IMR-90 (cell line): ENCODE results near the gene THAP10. TPM values are rescaled to one million over a fixed set of nuclear protein-coding genes. Genes with fewer than 3 reads are reported as not detected.

Experiments used
- ATAC-seq: fragments of 200-7000 bp; cut with Tn5 transposase; 2 replicates; pipeline ENCODE4 v1.9.1; 2020; ENCODE audit warnings: low read depth, mild to moderate bottlenecking, moderate library complexity
- BruUV-seq: library from RNA; stranded (reverse); fragments of 400-500 nt; replicated peaks from 2 replicates; lab custom pipeline; 2021; lab: Mats Ljungman, UMichigan
- CTCF ChIA-PET: fragments of 300-600 bp; formaldehyde crosslinking; extraction: SDS; loops from one replicate; lab custom pipeline; 2021; ENCODE audit warnings: antibody characterized with exemption; lab: Yijun Ruan, JAX
- POLR2A ChIA-PET: fragments of 300-600 bp; sonication (Branson Sonifier 250); formaldehyde crosslinking; loops from one replicate; lab custom pipeline; 2022; ENCODE audit warnings: antibody characterized with exemption; ENCODE audit not compliant: unreplicated experiment; lab: Charles Lee
- DNase-seq: peaks from one replicate; pipeline ENCODE4 v3.0.0; 2013
- H2AFZ ChIP-seq: replicated peaks from 2 replicates; pipeline ENCODE3; 2013; ENCODE audit warnings: low read length, mild to moderate bottlenecking; ENCODE audit not compliant: poor library complexity
- H2AK5ac ChIP-seq: 2 replicates; pipeline ENCODE4 v1.6.1; 2013; ENCODE audit warnings: low read depth, low read length, inconsistent platforms
- H2AK9ac ChIP-seq: replicated peaks from 2 replicates; pipeline ENCODE3; 2013; ENCODE audit warnings: mild to moderate bottlenecking, low read depth, low read length, moderate library complexity; ENCODE audit not compliant: poor library complexity
- H2BK120ac ChIP-seq: 2 replicates; pipeline ENCODE4 v1.6.1; 2013; ENCODE audit warnings: low read depth, low read length, inconsistent platforms
- H2BK15ac ChIP-seq: 3 replicates; pipeline ENCODE4 v1.6.1; 2013; ENCODE audit warnings: low read depth, low read length, inconsistent platforms
- H2BK20ac ChIP-seq: 2 replicates; pipeline ENCODE4 v1.6.1; 2013; ENCODE audit warnings: low read depth, mild to moderate bottlenecking, inconsistent platforms, low read length, moderate library complexity
- H2BK5ac ChIP-seq: 2 replicates; pipeline ENCODE4 v1.6.1; 2013; ENCODE audit warnings: mild to moderate bottlenecking, low read depth, low read length, inconsistent platforms; ENCODE audit not compliant: poor library complexity, severe bottlenecking
- H3K14ac ChIP-seq: replicated peaks from 2 replicates; pipeline ENCODE4 v1.6.1; 2013; ENCODE audit warnings: low read depth, low read length, inconsistent platforms
- H3K18ac ChIP-seq: 2 replicates; pipeline ENCODE4 v1.6.1; 2013; ENCODE audit warnings: low read depth, low read length, control low read depth
- H3K23ac ChIP-seq: 2 replicates; pipeline ENCODE4 v1.6.1; 2013; ENCODE audit warnings: low read depth, low read length, inconsistent platforms
- H3K27ac ChIP-seq: 2 replicates; pipeline ENCODE4 v1.5.1; 2013; ENCODE audit warnings: mild to moderate bottlenecking, control low read depth, low read length; ENCODE audit not compliant: insufficient read depth
- H3K27me3 ChIP-seq: 2 replicates; pipeline ENCODE4 v1.6.1; 2013; ENCODE audit warnings: low read length; ENCODE audit not compliant: control insufficient read depth, insufficient read depth
- H3K36me3 ChIP-seq: 2 replicates; pipeline ENCODE4 v1.6.1; 2013; ENCODE audit warnings: low read length, mixed read lengths; ENCODE audit not compliant: control insufficient read depth, insufficient read depth
- H3K4ac ChIP-seq: 2 replicates; pipeline ENCODE4 v1.6.1; 2013; ENCODE audit warnings: low read depth, low read length, inconsistent platforms
- H3K4me1 ChIP-seq: 2 replicates; pipeline ENCODE4 v1.6.1; 2013; ENCODE audit warnings: low read length, mixed read lengths; ENCODE audit not compliant: control insufficient read depth, insufficient read depth
- H3K4me2 ChIP-seq: 2 replicates; pipeline ENCODE4 v1.6.1; 2013; ENCODE audit warnings: low read depth, mild to moderate bottlenecking, control low read depth, low read length, moderate library complexity
- H3K4me3 ChIP-seq: 2 replicates; pipeline ENCODE4 v1.5.1; 2013; ENCODE audit warnings: low read depth, mild to moderate bottlenecking, control low read depth, low read length, moderate library complexity; ENCODE audit not compliant: insufficient read depth
- H3K56ac ChIP-seq: 2 replicates; pipeline ENCODE4 v1.6.1; 2013; ENCODE audit warnings: low read length, inconsistent platforms; ENCODE audit not compliant: insufficient read depth; ENCODE audit errors: extremely low read depth
- H3K79me1 ChIP-seq, 2 experiments: 2 replicates each; pipeline ENCODE4 v1.6.1; 2013; ENCODE audit warnings: low read length in 2 of 2, inconsistent platforms in 1 of 2, low read depth in 1 of 2
- H3K9ac ChIP-seq: 2 replicates; pipeline ENCODE4 v1.6.1; 2013; ENCODE audit warnings: low read depth, low read length, control low read depth
- H3K9me1 ChIP-seq: 2 replicates; pipeline ENCODE4 v1.6.1; 2013; ENCODE audit warnings: low read length, inconsistent platforms; ENCODE audit not compliant: insufficient read depth
- H3K9me3 ChIP-seq: 2 replicates; pipeline ENCODE4 v1.6.1; 2013; ENCODE audit warnings: low read length; ENCODE audit not compliant: control insufficient read depth, insufficient read depth
- H4K20me1 ChIP-seq: 2 replicates; pipeline ENCODE4 v1.6.1; 2013; ENCODE audit warnings: low read length, inconsistent platforms; ENCODE audit not compliant: insufficient read depth
- H4K5ac ChIP-seq: 2 replicates; pipeline ENCODE4 v1.6.1; 2013; ENCODE audit warnings: mild to moderate bottlenecking, low read depth, low read length, control low read depth
- H4K8ac ChIP-seq, 2 experiments: 2 replicates each; pipeline ENCODE4 v1.6.1; 2013; ENCODE audit warnings: low read depth in 2 of 2, low read length in 2 of 2, control low read depth in 1 of 2, inconsistent platforms in 1 of 2
- H4K91ac ChIP-seq: 2 replicates; pipeline ENCODE4 v1.6.1; 2013; ENCODE audit warnings: low read depth, low read length, inconsistent platforms; ENCODE audit not compliant: insufficient read depth
- BHLHE40 ChIP-seq: fragments of 150-350 bp; IDR thresholded peaks from 2 replicates; pipeline ENCODE4 v1.6.1; 2016; ENCODE audit warnings: mild to moderate bottlenecking, low read depth, low read length
- CEBPB ChIP-seq: IDR thresholded peaks from 2 replicates; pipeline ENCODE4 v1.6.1; 2012; ENCODE audit warnings: low read depth, low read length, improper control_type of control experiment
- CHD1 ChIP-seq: IDR thresholded peaks from 2 replicates; pipeline ENCODE4 v1.6.1; 2012; ENCODE audit warnings: low read depth, low read length, improper control_type of control experiment
- CTCF ChIP-seq: conservative IDR thresholded peaks from 2 replicates; pipeline ENCODE4 v1.5.1; 2012; ENCODE audit warnings: mild to moderate bottlenecking, low read depth, low read length, improper control_type of control experiment
- FOS ChIP-seq: fragments of 150-350 bp; IDR thresholded peaks from 2 replicates; pipeline ENCODE4 v1.6.1; 2016; ENCODE audit warnings: low read depth, low read length
- MAFK ChIP-seq: IDR thresholded peaks from 2 replicates; pipeline ENCODE4 v1.6.1; 2012; ENCODE audit warnings: low read depth, low read length, improper control_type of control experiment
- MAZ ChIP-seq: IDR thresholded peaks from 2 replicates; pipeline ENCODE4 v1.6.1; 2012; ENCODE audit warnings: low read depth, mild to moderate bottlenecking, low read length, improper control_type of control experiment, moderate library complexity, borderline replicate concordance
- MXI1 ChIP-seq: IDR thresholded peaks from 2 replicates; pipeline ENCODE4 v1.6.1; 2012; ENCODE audit warnings: low read depth, mild to moderate bottlenecking, low read length, moderate library complexity, borderline replicate concordance
- NFE2L2 ChIP-seq: fragments of 150-350 bp; IDR thresholded peaks from 2 replicates; pipeline ENCODE4 v1.6.1; 2016; ENCODE audit warnings: low read depth, mild to moderate bottlenecking, low read length
- POLR2A ChIP-seq: IDR thresholded peaks from 2 replicates; pipeline ENCODE4 v1.6.1; 2012; ENCODE audit warnings: mild to moderate bottlenecking, low read depth, low read length
- RAD21 ChIP-seq: IDR thresholded peaks from 2 replicates; pipeline ENCODE4 v1.6.1; 2012; ENCODE audit warnings: low read length, improper control_type of control experiment
- RCOR1 ChIP-seq: IDR thresholded peaks from 2 replicates; pipeline ENCODE4 v1.6.1; 2012; ENCODE audit warnings: mild to moderate bottlenecking, low read length, improper control_type of control experiment; ENCODE audit not compliant: insufficient replicate concordance
- RFX5 ChIP-seq: IDR thresholded peaks from 2 replicates; pipeline ENCODE4 v1.8.0; 2012; ENCODE audit warnings: low read depth, mild to moderate bottlenecking, low read length, moderate library complexity
- USF2 ChIP-seq: fragments of 150-350 bp; IDR thresholded peaks from 2 replicates; pipeline ENCODE4 v1.6.1; 2017; ENCODE audit warnings: mild to moderate bottlenecking, antibody characterized with exemption, low read length, low read depth
- WGBS, 2 experiments: methylation state at CpG; one replicate each; pipeline versions ENCODE4 v1.1.5 to v1.1.7; 2013; ENCODE audit warnings: missing lambda C conversion rate in 2 of 2; ENCODE audit not compliant: insufficient read length in 1 of 2; ENCODE audit errors: extremely low coverage in 2 of 2; 5-methylcytosine and 5-hydroxymethylcytosine counted together
- dilution Hi-C: fragments of 300-500 bp; cut with HindIII; formaldehyde crosslinking; loops from one replicate; pipeline ENCODE4 v1.14.3; 2018; ENCODE audit warnings: low sequenced_read_pairs; ENCODE audit not compliant: unreplicated experiment
- in situ Hi-C: fragments of 300-500 bp; cut with MboI; formaldehyde crosslinking; loops from 3 replicates; pipeline ENCODE4 v1.14.3; 2019; ENCODE audit warnings: low sequenced_read_pairs, inconsistent platforms, mixed read lengths
- intact Hi-C: fragments of 100-400 bp; cut with micrococcal nuclease; formaldehyde crosslinking; loops from 2 replicates; pipeline ENCODE4 v1.10.0; 2022
- polyA plus RNA-seq, 3 experiments: library from polyadenylated mRNA; depleted of rRNA; stranded (reverse); fragments of >200 nt; gene quantifications; 2 replicates each; pipeline ENCODE4 v1.2.3, GENCODE V29; 2012; ENCODE audit warnings: low replicate concordance in 1 of 3
- total RNA-seq: library from RNA; depleted of rRNA; stranded (reverse); fragments of >200 nt; gene quantifications from 2 replicates; pipeline ENCODE4 v1.2.3, GENCODE V29; 2012

The THAP10 gene
- total and polyA plus RNA-seq, 2 of the 4 experiments (the other 2 are of a cell fraction) = 2.3 to 2.8 TPM

GRCh38 chr15:70833861-70834765 lies 58.1 kb downstream of the THAP10 start (continued):
- TF ChIP-seq USF2 = no peak

GRCh38 chr15:70833422-70833821 lies 58.8 kb downstream of the THAP10 start:
- Histone ChIP-seq H2BK120ac (peak overlapping the region; percentile 72), H2BK15ac (peak overlapping the region; percentile 58; the same call in 2 of the 3 replicates), H3K23ac (peak overlapping the region; percentile 46), H3K4me2 (peak overlapping the region; percentile 47; the same call in 1 of the 2 replicates), H3K36me3 (peaks cover 47% of the 10 kb centered on the region), H4K5ac (no peak overlapping the region), H4K8ac (peak overlapping the region in 1 of 2 experiments; percentile 65; a peak in 3 of 4 replicates), H3K9ac (no peak overlapping the region), H2AK9ac (no peak overlapping the region), H2BK5ac (peak overlapping the region; percentile 41), H3K14ac (peak overlapping the region; percentile 65; the same call in 1 of the 2 replicates), H3K9me1 (peaks cover 32% of the 10 kb centered on the region), H3K4me3 (no peak overlapping the region), H3K27ac (peak overlapping the region; percentile 49; the same call in 1 of the 2 replicates), H2AK5ac (peak overlapping the region; percentile 59; the same call in 1 of the 2 replicates), H3K56ac (0 out of 2 replicates have a peak overlapping the region, but pooled peaks have one; percentile 16), H3K18ac (peak overlapping the region; percentile 22; the same call in 1 of the 2 replicates), H3K79me1 (peaks cover 57 to 88% of the 10 kb centered on the region in 2 experiments), H2BK20ac (peak overlapping the region; percentile 64; the same call in 1 of the 2 replicates), H3K27me3 (no peaks in the 10 kb centered on the region), H4K20me1 (peaks cover 14% of the 10 kb centered on the region; the same call in 1 of the 2 replicates), H4K91ac (peak overlapping the region; percentile 39; the same call in 1 of the 2 replicates), H3K4me1 (peaks cover 11% of the 10 kb centered on the region), H2AFZ (no peak overlapping the region), H3K9me3 (no peaks in the 10 kb centered on the region), H3K4ac (peak overlapping the region; percentile 43; the same call in 1 of the 2 replicates)
- ChIA-PET CTCF (interaction anchor here (0.6 to 2.0 kb wide), 2 partner anchors 41 to 93 kb away, joined by 6 to 7 read pairs; no protein-coding TSS in a partner anchor), POLR2A (no interaction called here)
- in situ Hi-C loops (no loop called here), dilution Hi-C loops (no loop called here), intact Hi-C loops (no loop called here)
- ATAC-seq = no peak
- DNase-seq = no peak
- BruUV-seq = no TSS peak
- WGBS, 2 experiments = no CpG with 5 or more reads among the region's 3 CpGs
- no peak for TF ChIP-seq RCOR1
- no peak for TF ChIP-seq BHLHE40
- no peak for TF ChIP-seq FOS
- no peak for TF ChIP-seq POLR2A
- no peak for TF ChIP-seq MAZ
- no peak for TF ChIP-seq CHD1
- no peak for TF ChIP-seq CTCF
- no peak for TF ChIP-seq RAD21
- TF ChIP-seq NFE2L2 = no peak
- no peak for TF ChIP-seq RFX5
- TF ChIP-seq MXI1 = no peak
- no peak for TF ChIP-seq MAFK
- TF ChIP-seq CEBPB = no peak
